NCI-H2081 treated with DMSO at 0.1 percent for 48 hours (cell line): ENCODE data around the gene ZBTB7B.
"Not testable (repeated sequence)": the region's sequence is repeated elsewhere in the genome, so short reads cannot be mapped to it uniquely, and the experiment has no call there.

Experiments used
- DNase-seq: peaks from one replicate; lab custom pipeline; 2025; lab: John Stamatoyannopoulos, UW

The ZBTB7B gene

GRCh38 chr1:154988058-154988954, 14.3 kb upstream of the ZBTB7B start:
- no peak for DNase-seq

DNA sequence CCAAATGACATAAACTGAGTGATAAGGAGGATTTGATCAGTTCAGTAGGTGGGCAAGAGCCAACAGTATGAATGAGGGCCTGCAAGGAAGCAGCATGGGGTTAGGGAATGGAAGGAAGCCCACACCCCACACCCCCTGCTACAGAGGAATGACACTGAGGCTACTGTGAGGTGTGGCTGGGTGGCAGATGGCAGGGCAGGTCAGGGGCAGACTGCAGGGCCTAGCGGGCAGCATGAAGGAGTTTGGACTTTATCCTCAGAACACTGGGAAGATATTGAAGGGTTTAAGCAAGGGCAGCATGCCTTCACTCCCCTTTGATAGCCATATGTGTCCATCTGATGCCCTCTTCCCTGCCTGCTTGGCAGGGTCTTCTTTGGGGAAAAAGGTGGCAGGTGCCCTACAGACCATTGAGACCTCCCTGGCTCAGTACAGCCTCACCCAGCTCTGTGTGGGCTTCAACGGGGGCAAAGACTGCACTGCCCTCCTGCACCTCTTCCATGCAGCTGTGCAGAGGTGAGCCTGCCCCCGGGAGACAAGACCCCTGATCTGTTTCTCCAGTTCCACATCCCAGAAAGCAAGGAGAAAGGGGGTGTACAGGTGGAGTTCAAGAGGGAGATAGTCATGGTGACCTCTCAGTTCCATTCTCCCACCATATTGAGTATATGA, 13.3 kb upstream of the ZBTB7B start:
- DNase-seq = no peak

DNA sequence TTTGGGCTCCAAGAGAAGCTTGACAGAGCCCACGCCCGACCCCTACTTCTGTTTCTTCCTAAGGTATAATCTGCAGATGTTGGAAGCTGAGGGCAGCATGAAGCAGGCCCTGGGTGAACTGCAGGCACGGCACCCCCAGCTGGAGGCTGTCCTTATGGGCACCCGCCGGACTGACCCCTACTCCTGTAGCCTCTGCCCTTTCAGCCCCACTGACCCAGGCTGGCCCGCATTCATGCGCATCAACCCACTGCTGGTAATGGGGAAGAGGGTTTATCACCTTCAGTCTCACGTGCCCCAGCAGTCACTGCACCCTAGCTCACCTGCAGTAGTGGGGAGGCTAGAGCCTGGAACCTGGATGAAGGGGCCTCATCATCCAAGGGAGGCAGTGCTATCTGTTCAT, 12.3 kb upstream of the ZBTB7B start:
- no peak for DNase-seq

DNA sequence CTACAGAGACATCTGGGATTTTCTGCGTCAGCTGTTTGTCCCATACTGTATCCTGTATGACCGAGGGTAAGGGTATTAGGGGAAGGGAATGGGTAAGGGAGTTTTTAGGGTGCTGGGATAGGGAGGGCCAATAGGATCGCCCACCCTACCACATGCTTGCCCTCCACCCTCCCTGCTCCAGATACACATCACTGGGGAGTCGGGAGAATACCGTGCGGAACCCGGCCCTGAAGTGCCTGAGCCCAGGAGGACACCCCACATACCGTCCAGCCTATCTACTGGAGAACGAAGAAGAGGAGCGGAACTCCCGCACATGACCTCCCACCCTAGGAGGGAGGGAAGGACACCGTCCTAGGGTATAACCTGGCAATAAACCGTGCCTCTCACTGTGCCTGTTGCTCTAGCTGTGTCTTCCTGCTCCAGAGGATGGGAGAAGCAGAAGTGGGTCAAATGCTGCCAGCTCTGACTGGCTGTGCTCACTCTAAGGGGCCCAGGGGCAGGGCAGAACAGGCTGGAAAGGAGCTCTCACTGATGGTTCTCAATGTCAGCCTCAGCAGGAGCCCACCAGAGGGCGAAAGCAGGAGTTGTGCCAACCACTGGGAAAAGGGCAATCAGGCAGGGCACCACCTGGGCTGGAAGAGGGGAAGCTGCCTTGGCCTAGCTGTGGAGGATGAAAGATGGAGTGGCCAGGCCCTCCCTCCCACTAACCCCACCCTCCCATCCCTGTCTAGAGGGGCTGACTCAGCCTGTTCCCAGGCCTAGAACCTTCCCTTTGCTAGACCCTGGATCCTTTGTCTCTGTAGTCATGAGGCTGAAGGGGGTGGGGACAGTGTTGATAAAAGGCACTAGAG, 9.7 kb upstream of the ZBTB7B start:
- no peak for DNase-seq

GRCh38 chr1:154993572-154994268, 8.9 kb upstream of the ZBTB7B start, which contains the start of gene LENEP:
Gene LENEP (plus strand): TSS chr1:154993586. CDS start chr1:154993608, 22 bp downstream.
- DNase-seq = no peak

DNA sequence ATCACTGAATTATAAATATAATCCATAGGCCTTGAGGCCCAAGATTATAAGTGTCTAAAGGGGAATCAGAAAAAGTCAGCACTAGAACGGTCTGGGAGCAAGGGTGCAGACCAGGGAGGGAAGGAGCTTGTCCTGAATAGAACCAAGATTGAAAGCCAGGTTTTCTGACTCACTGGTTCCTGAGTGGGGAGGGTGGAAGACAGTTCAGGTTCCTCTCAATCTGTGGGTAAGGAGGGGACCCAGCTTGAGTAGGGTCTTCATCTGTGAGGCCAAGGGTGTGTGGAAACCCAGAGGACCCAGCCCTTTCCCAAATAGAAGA, 8.4 kb upstream of the ZBTB7B start:
- DNase-seq = no peak

GRCh38 chr1:154994591-154994990, 8.0 kb upstream of the ZBTB7B start:
- no peak for DNase-seq

- not testable (repeated sequence) for DNase-seq
These were observed 7.2 kb upstream of the ZBTB7B start for GRCh38 chr1:154995301-154995983.

GRCh38 chr1:154996966-154997701, 5.5 kb upstream of the ZBTB7B start:
- no peak for DNase-seq

- DNase-seq = no peak
These were observed 4.3 kb upstream of the ZBTB7B start for GRCh38 chr1:154998201-154998780.

DNA sequence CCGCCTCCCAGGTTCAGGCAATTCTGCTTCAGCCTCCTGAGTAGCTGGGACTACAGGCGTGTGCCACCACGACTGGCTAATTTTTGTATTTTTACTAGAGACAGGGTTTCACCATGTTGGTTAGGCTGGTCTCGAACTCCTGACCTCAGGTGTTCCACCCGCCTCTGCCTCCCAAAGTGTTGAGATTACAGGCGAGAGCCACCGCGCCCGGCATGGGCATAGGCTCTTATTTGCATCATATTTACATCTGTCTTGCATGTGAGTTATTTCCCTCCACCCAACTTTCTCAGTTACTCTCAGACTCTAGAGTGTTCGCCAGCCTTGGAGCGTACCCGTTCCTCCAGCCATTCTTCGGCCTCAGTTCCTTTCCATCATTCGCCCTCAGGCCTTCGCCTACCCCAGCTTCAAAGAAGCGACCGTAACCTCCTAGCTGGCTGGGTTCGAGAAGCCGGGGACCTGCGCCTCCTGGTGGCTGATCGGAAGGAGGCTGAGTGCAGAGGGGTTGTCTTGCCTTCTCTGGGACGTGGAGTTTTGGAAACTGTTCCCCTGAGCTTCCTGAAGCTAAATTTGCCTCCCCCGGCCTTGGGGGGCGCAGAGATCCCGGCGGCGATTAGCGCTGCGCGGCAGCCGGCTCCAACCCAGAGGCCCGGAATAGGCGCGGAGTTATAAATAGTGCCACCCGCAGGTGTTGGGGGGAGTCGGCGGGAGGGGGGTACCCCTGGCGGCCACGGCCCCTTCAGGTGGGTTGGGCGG, 3.6 kb upstream of the ZBTB7B start:
- DNase-seq = peak; percentile 53

DNA sequence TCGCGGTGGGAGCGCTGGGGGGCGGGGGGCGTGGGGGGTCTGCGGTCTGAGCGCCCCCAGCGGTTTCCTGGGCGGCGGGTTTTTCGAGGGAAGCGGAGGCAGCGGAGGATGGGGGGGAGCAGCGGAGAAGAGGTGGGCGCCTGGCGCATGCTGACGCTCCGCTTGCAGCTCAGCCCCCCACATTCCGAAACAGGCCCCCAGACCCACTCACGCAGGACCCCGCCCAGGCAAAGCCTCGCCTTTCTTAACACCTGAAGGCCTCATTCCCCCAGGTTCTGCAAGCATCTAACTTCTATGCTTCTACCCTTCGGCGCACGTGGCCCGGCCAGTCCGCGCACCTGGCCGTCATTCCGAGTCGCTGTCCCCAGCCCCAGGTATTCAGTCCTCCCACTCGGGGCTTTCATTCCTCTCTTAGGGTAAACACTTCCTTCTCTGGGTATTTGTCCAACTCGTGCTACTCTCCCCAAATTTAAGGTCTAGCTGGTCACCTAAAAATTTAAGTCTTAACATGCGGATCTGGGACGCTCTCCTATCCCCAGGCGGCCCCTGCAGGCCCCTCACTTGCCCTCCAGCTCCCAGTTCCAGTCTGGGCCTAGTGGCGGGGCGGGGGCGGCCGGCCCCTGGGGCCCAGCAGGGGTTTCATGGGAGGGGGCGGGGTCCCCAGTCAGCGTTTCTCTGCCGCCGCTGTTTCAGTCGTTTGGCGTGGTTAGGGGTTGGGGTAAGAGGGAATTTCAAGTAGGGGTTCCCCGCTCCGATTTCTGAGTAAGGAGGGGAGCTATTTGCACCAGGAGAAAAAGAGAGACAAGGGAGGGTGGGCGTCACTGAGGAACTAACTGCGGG, 2.8 kb upstream of the ZBTB7B start:
- peak; percentile 48 for DNase-seq

- no peak for DNase-seq
These were observed 2.2 kb upstream of the ZBTB7B start for GRCh38 chr1:155000411-155000725.

DNA sequence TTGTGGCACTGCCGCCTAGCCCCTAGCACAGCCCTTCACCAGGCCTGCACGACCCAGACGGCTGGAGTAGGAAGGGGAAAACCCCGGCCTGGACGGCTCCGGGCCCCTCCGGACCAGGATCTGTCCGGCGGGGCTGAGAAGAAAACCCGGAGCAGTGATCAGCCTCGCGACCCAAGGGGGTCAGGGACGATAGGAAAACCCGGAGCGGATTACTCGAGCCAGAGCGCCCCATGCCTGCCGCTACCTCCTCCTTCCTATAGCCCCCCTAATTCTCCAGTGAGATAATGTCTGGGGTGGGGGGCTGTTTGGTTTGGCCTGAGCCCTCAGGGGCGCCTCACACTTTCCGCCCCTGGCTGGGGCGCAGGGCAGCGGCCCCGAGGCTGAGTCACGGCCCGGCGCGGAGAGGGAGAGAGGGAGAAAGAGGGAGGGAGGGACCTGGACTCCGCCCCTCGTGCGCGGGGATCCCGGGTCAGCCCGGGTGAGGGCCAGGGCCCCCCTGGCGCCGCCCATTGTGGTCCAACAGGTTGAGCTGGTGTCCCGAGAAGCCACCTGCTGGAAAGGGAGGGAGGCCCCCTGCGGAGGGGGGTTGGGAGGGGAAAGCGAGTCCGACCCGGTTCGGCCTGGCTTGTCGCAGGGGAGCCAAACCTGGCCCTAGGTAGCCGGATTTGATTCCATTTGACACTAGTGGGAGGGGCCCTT, 1.7 kb upstream of the ZBTB7B start:
- DNase-seq = peak; percentile 63

DNA sequence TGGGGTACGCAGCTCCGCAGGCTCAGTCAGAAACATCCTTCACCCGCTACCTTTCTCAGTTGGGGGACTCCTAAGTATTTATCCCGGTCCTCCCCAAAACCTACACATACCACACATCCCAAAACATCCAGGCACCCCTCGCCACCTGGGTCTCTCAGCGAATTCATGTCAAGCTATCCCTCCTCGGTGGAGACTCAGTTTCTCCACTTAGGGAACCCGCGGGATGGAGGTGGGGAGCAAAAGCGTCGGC, 1.3 kb upstream of the ZBTB7B start:
- no peak for DNase-seq

DNA sequence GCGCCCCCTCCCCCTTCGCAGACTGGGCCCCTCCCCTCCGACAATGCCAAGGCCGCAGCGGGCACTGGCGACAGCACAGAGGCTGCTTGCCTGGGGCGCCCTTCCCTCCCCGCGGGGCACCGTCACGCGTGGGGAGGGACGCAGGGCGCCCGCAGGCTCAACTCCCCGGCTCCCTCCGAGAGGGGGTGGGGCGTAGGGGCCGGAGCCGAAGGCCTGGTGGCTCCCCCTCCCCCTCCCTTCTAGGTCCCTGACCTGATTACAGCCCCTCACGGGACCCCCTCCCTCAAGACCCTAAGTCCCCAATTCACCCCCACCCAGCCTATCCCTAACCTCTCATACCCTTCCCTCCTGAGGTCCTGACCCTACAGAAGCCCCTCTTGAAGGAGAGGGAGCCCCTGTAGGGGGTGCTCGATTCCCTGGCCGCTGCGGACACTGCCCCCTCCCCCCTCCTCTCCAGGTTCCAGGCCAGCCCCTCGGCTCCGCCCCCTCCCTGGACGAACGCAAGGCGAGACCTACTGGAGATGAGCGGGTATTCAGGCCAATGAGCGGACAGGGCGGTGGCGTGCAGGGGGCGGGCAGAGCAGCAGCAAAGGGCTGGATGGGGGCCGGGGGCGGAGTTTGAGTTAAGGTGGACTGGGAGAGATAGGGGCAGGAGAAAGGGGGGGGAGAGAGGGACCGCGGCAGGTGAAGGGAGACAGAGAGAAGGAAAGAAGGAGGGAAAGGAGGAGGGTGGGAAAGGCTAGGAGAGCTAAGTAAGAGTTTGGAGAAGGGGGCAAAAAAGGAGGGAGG, 733 bp upstream of the ZBTB7B start:
- peak; percentile 90 for DNase-seq

DNA sequence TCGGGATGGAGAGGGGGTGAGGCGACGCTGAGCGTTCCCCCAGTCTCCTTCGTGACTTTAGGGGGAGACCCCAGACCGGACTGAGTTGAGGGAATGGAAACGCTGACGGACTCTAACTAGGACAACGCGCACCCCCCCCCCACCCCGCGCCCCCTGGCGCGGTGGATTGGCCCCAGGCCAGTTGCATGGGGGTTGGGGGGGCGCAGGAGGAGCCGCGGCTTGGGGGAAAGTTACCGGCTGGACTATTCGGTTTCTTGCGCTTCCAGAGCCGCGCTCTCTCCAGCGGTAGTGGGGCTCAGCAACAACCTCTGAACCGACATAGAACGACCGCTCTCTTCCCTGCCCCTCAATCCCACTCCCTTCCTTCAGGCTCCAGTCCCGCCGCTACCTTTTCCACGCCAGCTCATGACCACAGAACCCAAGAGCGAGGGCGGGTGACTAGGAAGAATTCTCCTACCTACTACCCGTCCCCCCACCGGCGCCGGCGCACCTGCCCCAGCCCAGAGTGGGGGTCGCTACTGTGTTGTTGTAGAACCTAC, 694 bp downstream of the ZBTB7B start:
- DNase-seq = no peak
